ENCODE measurements around the gene EDRF1.

EDRF1 gene

DNA sequence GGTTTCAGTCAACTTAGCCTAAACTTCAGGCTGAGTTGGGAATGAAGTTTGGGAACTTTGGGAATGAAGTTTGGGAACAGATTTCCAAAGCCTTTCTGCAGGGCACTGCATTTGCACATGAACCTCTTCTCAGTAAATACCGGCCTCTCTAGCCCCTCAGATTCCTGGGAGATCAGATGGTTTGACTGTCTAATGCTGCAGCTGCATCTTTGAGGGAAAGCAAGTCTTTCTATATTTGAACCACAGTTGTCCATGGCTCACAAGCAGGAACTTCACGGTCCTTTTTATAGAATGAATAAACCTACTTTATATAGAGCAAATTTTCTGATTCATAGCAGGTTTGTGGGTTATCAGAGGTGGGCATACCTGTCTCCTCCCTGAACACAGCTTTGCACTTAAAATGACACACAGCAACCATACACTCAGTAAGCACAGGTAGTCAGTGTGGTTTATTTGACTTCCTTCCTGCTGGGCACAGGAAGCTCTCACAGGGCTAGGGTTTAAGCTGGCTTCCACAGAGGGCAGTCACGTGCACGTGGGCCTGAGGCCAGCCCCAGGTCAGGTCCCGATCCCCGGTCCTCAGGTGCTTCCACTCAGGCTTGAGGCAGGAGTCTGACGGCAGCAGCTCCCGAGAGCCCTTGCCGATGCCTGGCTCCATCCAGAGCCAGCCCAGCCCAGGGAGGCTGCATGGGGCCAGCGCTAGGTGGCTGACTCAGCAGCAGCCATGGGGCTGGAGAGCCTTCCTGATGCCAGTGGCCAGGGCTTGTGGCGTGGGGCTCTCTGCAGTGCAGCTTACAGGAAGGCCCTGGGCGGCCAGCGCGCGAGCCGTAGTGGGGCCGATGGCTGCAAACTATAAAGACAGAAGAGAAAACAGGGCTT, 68.9 kb downstream of the EDRF1 start:
- no peak for DNase-seq

GRCh38 chr10:125792342-125793300, 73.1 kb downstream of the EDRF1 start:
- DNase-seq: no peak

DNA sequence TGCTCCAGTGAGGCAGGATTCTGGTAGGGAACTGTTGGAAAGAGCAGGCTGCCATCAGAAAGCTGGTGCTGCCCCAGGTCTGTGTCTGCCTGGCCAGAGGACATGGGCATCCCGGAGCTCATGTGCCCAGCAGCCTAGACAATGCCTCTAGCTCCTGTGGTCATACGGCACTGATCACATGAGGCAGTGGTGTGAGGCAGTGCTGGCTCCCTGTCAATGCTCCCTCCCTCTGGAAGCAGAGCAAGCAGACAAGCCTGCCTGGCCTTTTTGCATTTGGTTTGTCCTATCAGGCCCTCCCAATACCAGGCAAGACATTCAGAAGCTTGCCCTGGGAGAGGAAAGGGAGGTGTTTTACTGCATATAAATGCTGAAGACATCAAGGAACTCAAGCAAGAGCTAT, 75.6 kb downstream of the EDRF1 start:
- DNase-seq: no peak

DNA sequence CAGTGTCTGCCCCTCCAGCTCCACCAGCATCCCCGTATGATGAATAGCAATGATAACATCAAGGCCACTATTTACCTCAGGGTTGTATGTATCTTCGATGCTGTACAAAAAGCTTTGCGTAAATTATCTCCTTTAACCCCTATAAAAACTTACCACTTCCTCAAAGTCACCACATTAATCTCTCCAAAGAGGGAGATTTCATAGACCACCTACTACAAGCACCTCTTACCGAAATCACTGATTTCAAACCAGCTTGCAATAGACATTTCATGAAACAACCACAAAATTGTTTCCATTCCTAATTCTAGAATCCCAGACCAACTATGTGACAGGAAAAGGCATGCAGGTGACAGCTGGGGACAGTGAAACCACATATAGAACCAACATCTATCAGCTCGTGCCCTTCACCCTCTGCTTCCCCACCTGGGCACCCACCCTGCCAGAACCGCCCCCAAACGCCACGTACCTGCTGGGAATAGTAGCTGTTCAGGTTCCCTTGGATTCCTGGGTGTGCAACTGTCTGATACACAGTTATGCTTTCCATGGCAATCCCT, 76.2 kb downstream of the EDRF1 start:
- no peak for DNase-seq

- DNase-seq: no peak
These were observed 77.9 kb downstream of the EDRF1 start for GRCh38 chr10:125797424-125797823.

DNA sequence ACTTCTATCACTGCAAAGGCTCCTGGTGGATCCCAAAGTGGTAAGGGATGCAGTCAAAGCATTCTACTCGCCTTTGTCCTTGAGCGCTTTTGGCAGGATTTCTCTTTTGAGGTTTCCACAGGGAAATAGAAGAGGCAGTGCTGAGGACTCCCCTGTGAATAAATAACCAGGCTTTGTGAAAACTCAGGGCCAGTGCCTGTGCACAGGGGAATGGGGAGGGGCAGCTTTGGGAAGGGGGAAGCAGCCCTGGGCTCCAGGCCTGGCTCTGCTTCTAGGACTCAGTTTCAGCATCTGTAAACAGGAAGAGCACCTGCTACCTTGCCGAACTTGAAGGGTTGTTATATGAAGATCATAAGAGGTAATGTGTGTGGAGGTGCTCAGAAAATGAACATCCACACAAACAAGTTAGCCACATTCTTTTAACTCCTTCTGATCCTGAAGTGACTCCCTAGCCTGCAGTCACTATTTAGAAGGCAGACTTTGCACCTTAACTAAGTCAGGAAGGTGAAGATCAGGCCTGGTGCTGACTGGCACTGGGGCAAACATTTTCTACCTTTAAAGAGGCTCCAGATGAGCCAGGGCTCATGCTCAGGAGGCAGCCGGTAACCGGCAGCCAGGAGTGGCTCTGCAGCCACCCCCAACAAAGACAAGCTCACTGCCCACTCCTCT, 78.6 kb downstream of the EDRF1 start:
- no peak for DNase-seq

GRCh38 chr10:125799451-125800182, 80.1 kb downstream of the EDRF1 start:
- DNase-seq: no peak

GRCh38 chr10:125801574-125801973, 82.1 kb downstream of the EDRF1 start:
- DNase-seq: no peak

GRCh38 chr10:125802131-125802530, 82.6 kb downstream of the EDRF1 start:
- no peak for DNase-seq

DNA sequence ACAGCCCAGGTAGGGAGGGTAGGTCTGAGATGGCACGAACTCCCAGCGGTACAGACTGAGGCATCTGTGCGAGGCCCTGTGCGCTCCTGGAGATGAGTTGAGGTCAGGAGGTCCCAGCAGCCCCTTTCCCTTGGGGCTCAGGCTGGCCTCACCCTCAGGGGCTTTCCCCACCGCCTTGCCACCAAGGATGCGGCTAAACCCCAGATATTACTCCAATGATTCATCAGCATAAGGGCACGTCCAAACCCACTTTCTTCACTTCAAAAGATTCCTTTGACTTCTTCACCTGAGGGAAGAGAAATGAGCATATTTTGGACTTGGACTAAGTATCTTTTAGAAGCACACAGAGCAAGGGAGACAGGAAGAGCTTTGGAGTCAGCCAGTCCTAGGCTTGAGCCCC, 83.2 kb downstream of the EDRF1 start:
- no peak for DNase-seq

DNA sequence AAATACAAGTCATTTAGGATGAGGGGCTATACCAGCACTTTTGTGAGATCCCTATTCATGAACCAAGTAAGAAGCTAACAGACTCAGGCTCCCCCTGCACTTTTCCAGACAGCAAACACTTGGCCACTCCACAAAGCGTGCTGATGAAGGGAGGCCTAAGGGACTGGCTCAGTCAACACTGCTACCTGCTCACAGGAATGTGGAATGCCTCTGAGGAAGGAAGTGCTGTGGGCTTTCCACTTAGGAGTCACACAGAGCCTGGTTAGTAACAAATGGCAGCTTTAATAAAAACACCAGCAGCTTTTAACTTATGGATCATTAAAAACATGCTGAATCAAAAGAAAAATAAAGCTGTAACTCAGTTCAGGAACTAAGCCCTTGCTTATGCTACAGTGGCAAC, 88.5 kb downstream of the EDRF1 start:
- no peak for DNase-seq

- DNase-seq: no peak
These were observed 91.7 kb downstream of the EDRF1 start for GRCh38 chr10:125811251-125811650.

GRCh38 chr10:125812128-125812750, 92.7 kb downstream of the EDRF1 start:
- no peak for DNase-seq

Measured in activated CD4-positive, alpha-beta T cell treated with anti-CD3 and anti-CD28 coated beads for 4 hours (primary cell).